Endothelial cell of umbilical vein (primary cell): Measurements from ENCODE around the gene MCCC1. TPM values are rescaled to one million over a fixed set of nuclear protein-coding genes. Genes with fewer than 3 reads are reported as not detected.

Experiments used
- BruUV-seq: library from RNA; stranded (reverse); fragments of 400-500 nt; replicated peaks from 2 replicates; lab custom pipeline; 2021; lab: Mats Ljungman, UMichigan
- CTCF ChIA-PET: fragments of 300-600, 350-600 bp; sonication (Branson Sonifier 250); formaldehyde crosslinking; loops from one replicate; lab custom pipeline; 2021; ENCODE audit warnings: antibody characterized with exemption, inconsistent platforms; lab: Charles Lee
- POLR2A ChIA-PET: fragments of 300-600, 350-600 bp; sonication (Branson Sonifier 250); formaldehyde crosslinking; loops from one replicate; lab custom pipeline; 2021; ENCODE audit warnings: antibody characterized with exemption, inconsistent platforms; lab: Charles Lee
- DNase-seq: peaks from one replicate; pipeline ENCODE4 v3.0.0-alpha.2; 2011; ENCODE audit warnings: low read depth, low spot score
- FAIRE-seq: peaks from 2 replicates; lab custom pipeline; 2011; peaks lifted over from hg19 to GRCh38; lab: Jason Lieb, UNC
- H2AFZ ChIP-seq: 2 replicates; pipeline ENCODE4 v1.6.0; 2012; ENCODE audit warnings: low read depth, low read length, control low read depth, inconsistent platforms
- H3K27ac ChIP-seq: 2 replicates; pipeline ENCODE4 v1.5.1; 2011; ENCODE audit warnings: low read depth, mild to moderate bottlenecking, control low read depth, low read length, moderate library complexity; ENCODE audit not compliant: insufficient read depth
- H3K27me3 ChIP-seq, 2 experiments: 2 replicates each; pipeline versions ENCODE4 v1.6.0 to v1.6.1; 2011; ENCODE audit warnings: low read length in 2 of 2, mixed read lengths in 1 of 2; ENCODE audit not compliant: control insufficient read depth in 2 of 2, insufficient read depth in 2 of 2
- H3K36me3 ChIP-seq, 2 experiments: 2 replicates in 1 of 2; 3 replicates in 1 of 2; pipeline ENCODE4 v1.5.1; 2011; ENCODE audit warnings: low read length in 2 of 2, mild to moderate bottlenecking in 1 of 2, moderate library complexity in 1 of 2; ENCODE audit not compliant: control insufficient read depth in 2 of 2, insufficient read depth in 2 of 2; ENCODE audit errors: extremely low read depth in 1 of 2
- H3K4me1 ChIP-seq: 3 replicates; pipeline ENCODE4 v1.5.1; 2011; ENCODE audit warnings: mild to moderate bottlenecking, low read length; ENCODE audit not compliant: control insufficient read depth, insufficient read depth; ENCODE audit errors: extremely low read depth
- H3K4me2 ChIP-seq: 2 replicates; pipeline ENCODE4 v1.6.1; 2011; ENCODE audit warnings: low read length, control low read depth, mixed read lengths; ENCODE audit not compliant: insufficient read depth
- H3K4me3 ChIP-seq, 3 experiments: fragments of 200-600 bp in 1 of 3; sonication (generic), shearing (Covaris generic) in 1 of 3; replicated peaks in 1 of 3; 2 replicates each; pipeline ENCODE4 v1.5.1; 2011 to 2016; ENCODE audit warnings: control low read depth in 3 of 3, low read length in 3 of 3, mild to moderate bottlenecking in 2 of 3, inconsistent platforms in 1 of 3, low read depth in 1 of 3, moderate library complexity in 1 of 3; ENCODE audit not compliant: insufficient read depth in 1 of 3
- H3K79me2 ChIP-seq: 2 replicates; pipeline ENCODE4 v1.6.0; 2012; ENCODE audit warnings: low read length, inconsistent platforms; ENCODE audit not compliant: control insufficient read depth, insufficient read depth
- H3K9ac ChIP-seq: replicated peaks from 2 replicates; pipeline ENCODE3; 2011; ENCODE audit warnings: low read length, control low read depth; ENCODE audit not compliant: insufficient read depth; ENCODE audit errors: extremely low read depth
- H3K9me1 ChIP-seq: replicated peaks from 3 replicates; pipeline ENCODE4 v1.6.0; 2011; ENCODE audit warnings: mild to moderate bottlenecking, low read length; ENCODE audit not compliant: control insufficient read depth, insufficient read depth; ENCODE audit errors: extremely low read depth
- H3K9me3 ChIP-seq: replicated peaks from 2 replicates; pipeline ENCODE4 v1.5.1; 2012; ENCODE audit warnings: low read length, inconsistent platforms; ENCODE audit not compliant: control insufficient read depth, insufficient read depth
- H4K20me1 ChIP-seq: replicated peaks from 2 replicates; pipeline ENCODE3; 2011; ENCODE audit warnings: mild to moderate bottlenecking, low read length; ENCODE audit not compliant: control insufficient read depth, insufficient read depth; ENCODE audit errors: extremely low read depth
- CTCF ChIP-seq, 2 donors: IDR thresholded peaks; 1 replicate in 1 of 2; 2 replicates in 1 of 2; pipeline ENCODE4 v1.5.1; 2011; ENCODE audit warnings: low read length in 2 of 2, mild to moderate bottlenecking in 2 of 2, moderate library complexity in 2 of 2, control low read depth in 1 of 2, inconsistent platforms in 1 of 2, low read depth in 1 of 2; ENCODE audit not compliant: insufficient read depth in 1 of 2; ENCODE audit errors: extremely low read depth in 1 of 2
- EZH2 ChIP-seq: IDR thresholded peaks from 2 replicates; pipeline ENCODE4 v1.6.1; 2012; ENCODE audit warnings: borderline replicate concordance, low read depth, mild to moderate bottlenecking, moderate library complexity, low read length, inconsistent platforms; ENCODE audit not compliant: severe bottlenecking
- FOS ChIP-seq: IDR thresholded peaks from 2 replicates; pipeline ENCODE4 v1.6.1; 2011; ENCODE audit warnings: mild to moderate bottlenecking, low read length, moderate library complexity, borderline replicate concordance; ENCODE audit not compliant: insufficient read depth
- GATA2 ChIP-seq: IDR thresholded peaks from 2 replicates; pipeline ENCODE4 v1.7.0; 2011; ENCODE audit warnings: low read depth, mild to moderate bottlenecking, moderate library complexity, mixed read lengths, low read length; ENCODE audit not compliant: insufficient read length, insufficient read depth
- JUN ChIP-seq: IDR thresholded peaks from 2 replicates; pipeline ENCODE4 v1.6.1; 2011; ENCODE audit warnings: borderline replicate concordance, low read depth; ENCODE audit not compliant: insufficient read length, insufficient read depth
- MAX ChIP-seq: IDR thresholded peaks from 2 replicates; pipeline ENCODE4 v1.6.1; 2011; ENCODE audit not compliant: insufficient read depth, insufficient read length
- MYC ChIP-seq: IDR thresholded peaks from one replicate; pipeline ENCODE4 v1.6.1; 2011; ENCODE audit warnings: mild to moderate bottlenecking, low read depth, low read length
- POLR2A ChIP-seq: IDR thresholded peaks from 2 replicates; pipeline ENCODE4 v1.6.1; 2012; ENCODE audit warnings: low read depth, mild to moderate bottlenecking, control low read depth, low read length
- POLR2AphosphoS5 ChIP-seq: IDR thresholded peaks from 2 replicates; pipeline ENCODE4 v1.6.1; 2012; ENCODE audit warnings: low read depth, mild to moderate bottlenecking, control low read depth, low read length, moderate library complexity; ENCODE audit not compliant: insufficient read depth
- dilution Hi-C: fragments of 300-500 bp; cut with MboI; formaldehyde crosslinking; loops from one replicate; pipeline ENCODE4 v1.15.0; 2019; ENCODE audit warnings: low sequenced_read_pairs; ENCODE audit not compliant: extremely low pct_ligation_motif_present
- intact Hi-C: fragments of 100-400 bp; cut with micrococcal nuclease; formaldehyde crosslinking; loops from one replicate; pipeline ENCODE4 v1.10.0; 2022
- polyA plus RNA-seq, 4 experiments: library from polyadenylated mRNA; depleted of rRNA in 3 of 4; stranded (reverse) in 3 of 4; unstranded in 1 of 4; fragments of >200 nt; gene quantifications; 2 replicates each; pipeline versions ENCODE4 v1.2.1 to v1.2.3, GENCODE V29; 2011 to 2012; ENCODE audit warnings: missing spikeins in 1 of 4
- total RNA-seq: library from RNA; stranded (reverse); gene quantifications from 2 replicates; pipeline ENCODE4 v1.2.3, GENCODE V29; 2021

MCCC1 gene
- total and polyA plus RNA-seq, 2 donors (not counting 3 experiments of a cell fraction or from before 2014, with no cell fraction given): 9.2 to 19.7 TPM

- Histone ChIP-seq H3K4me2 (peak overlapping the region; percentile 78), H3K9ac (peak overlapping the region; percentile 84), H3K4me3 (no peak overlapping the region), H3K36me3 (no peaks in the 10 kb centered on the region), H3K27me3 (no peaks in the 10 kb centered on the region), H3K9me1 (no peaks in the 10 kb centered on the region), H4K20me1 (no peaks in the 10 kb centered on the region), H2AFZ (peak overlapping the region; percentile 20), H3K79me2 (no peaks in the 10 kb centered on the region), H3K4me1 (peaks cover 34% of the 10 kb centered on the region), H3K27ac (peak overlapping the region; percentile 96), H3K9me3 (no peaks in the 10 kb centered on the region)
- no TSS peak for BruUV-seq
- intact Hi-C loops (loop anchor here (1.0 kb wide), 3 partner anchors 9 to 47 kb away; partner anchors contain the start of gene LAMP3), dilution Hi-C loops (no loop called here)
- CTCF ChIA-PET: interaction anchor here (1.7 to 2.8 kb wide), 5 partner anchors 9 to 251 kb away, joined by 4 to 21 read pairs (median 8); no protein-coding TSS in a partner anchor
- FAIRE-seq (peak; percentile 89), DNase-seq (peak; percentile 65)
- peak; percentile 61 for TF ChIP-seq POLR2AphosphoS5
- no peak for TF ChIP-seq MYC
- no peak for TF ChIP-seq CTCF (IDR thresholded peaks at IDR 0.05; ENCODE audit: extremely low read depth in 1 of 2, insufficient read depth in 1 of 2, low read depth in 1 of 2, low read length in 2 of 2)
- TF ChIP-seq MAX: no peak
- TF ChIP-seq POLR2A: no peak
- TF ChIP-seq GATA2: peak; percentile 54
- peak; percentile 77 for TF ChIP-seq FOS
- no peak for TF ChIP-seq EZH2
- TF ChIP-seq JUN: peak; percentile 61
- POLR2A ChIA-PET: no interaction called here
Measured at GRCh38 chr3:183131735-183132134, 32.4 kb upstream of the MCCC1 start.
